ENCODE results near the gene LENEP. TPM values are rescaled to one million over a fixed set of nuclear protein-coding genes. Genes with fewer than 3 reads are reported as not detected.

Gene LENEP
- total and polyA plus RNA-seq, 2 donors: 0.09 to 0.16 TPM

- no peak for DNase-seq (ENCODE audit: low read depth in 6 of 9, low spot score in 9 of 9)
- Histone ChIP-seq H3K4me1 (ENCODE audit: control insufficient read depth in 2 of 2, insufficient read depth in 2 of 2, low read length in 2 of 2) (peaks cover 25 to 65% of the 10 kb centered on the region in 2 donors), H3K4me3 (ENCODE audit: low read length in 2 of 2) (no peak overlapping the region), H3K27ac (ENCODE audit: low read depth in 1 of 2, low read length in 1 of 2) (no peak overlapping the region), H3K9me3 (ENCODE audit: control insufficient read depth in 2 of 2, insufficient read depth in 1 of 2, low read length in 1 of 2) (peaks cover 0 to 5% of the 10 kb centered on the region in 2 donors), H3K36me3 (ENCODE audit: control insufficient read depth in 2 of 2, insufficient read depth in 2 of 2, low read length in 1 of 2) (peaks cover 23 to 39% of the 10 kb centered on the region in 2 donors), H3K27me3 (ENCODE audit: control insufficient read depth in 2 of 2, insufficient read depth in 1 of 2, low read length in 1 of 2) (no peaks in the 10 kb centered on the region)
- 97% methylated on average over 16 of the region's 16 CpGs for WGBS
These were observed 34.5 kb upstream of the LENEP start for GRCh38 chr1:154958681-154959425.

- H3K27ac ChIP-seq (ENCODE audit: low read depth in 1 of 2, low read length in 1 of 2): no peak overlapping the region
- H3K36me3 ChIP-seq (ENCODE audit: control insufficient read depth in 2 of 2, insufficient read depth in 2 of 2, low read length in 1 of 2): peaks cover 26 to 42% of the 10 kb centered on the region in 2 donors
- no peak for DNase-seq (ENCODE audit: low read depth in 6 of 9, low spot score in 9 of 9)
- WGBS: 97% methylated on average over 7 of the region's 7 CpGs
- H3K9me3 ChIP-seq (ENCODE audit: control insufficient read depth in 2 of 2, insufficient read depth in 1 of 2, low read length in 1 of 2): peaks cover 0 to 5% of the 10 kb centered on the region in 2 donors
- no peak overlapping the region for H3K4me3 ChIP-seq (ENCODE audit: low read length in 2 of 2)
- H3K4me1 ChIP-seq (ENCODE audit: control insufficient read depth in 2 of 2, insufficient read depth in 2 of 2, low read length in 2 of 2): peaks cover 19 to 60% of the 10 kb centered on the region in 2 donors
- H3K27me3 ChIP-seq (ENCODE audit: control insufficient read depth in 2 of 2, insufficient read depth in 1 of 2, low read length in 1 of 2): no peaks in the 10 kb centered on the region
These were observed 34.0 kb upstream of the LENEP start for GRCh38 chr1:154959426-154959780.

- H3K27ac ChIP-seq (ENCODE audit: low read depth in 1 of 2, low read length in 1 of 2): peak overlapping the region; percentile 50 to 97
- H3K9me3 ChIP-seq (ENCODE audit: control insufficient read depth in 2 of 2, insufficient read depth in 1 of 2, low read length in 1 of 2): peaks cover 0 to 5% of the 10 kb centered on the region in 2 donors
- no peak for DNase-seq (ENCODE audit: low read depth in 6 of 9, low spot score in 9 of 9)
- peak overlapping the region; percentile 78 to 85 for H3K4me3 ChIP-seq (ENCODE audit: low read length in 2 of 2)
- peaks cover 13 to 48% of the 10 kb centered on the region in 2 donors for H3K4me1 ChIP-seq (ENCODE audit: control insufficient read depth in 2 of 2, insufficient read depth in 2 of 2, low read length in 2 of 2)
- WGBS: 23% methylated on average over 10 of the region's 10 CpGs
- H3K36me3 ChIP-seq (ENCODE audit: control insufficient read depth in 2 of 2, insufficient read depth in 2 of 2, low read length in 1 of 2): peaks cover 34 to 50% of the 10 kb centered on the region in 2 donors
- H3K27me3 ChIP-seq (ENCODE audit: control insufficient read depth in 2 of 2, insufficient read depth in 1 of 2, low read length in 1 of 2): no peaks in the 10 kb centered on the region
These were observed 32.8 kb upstream of the LENEP start for GRCh38 chr1:154960446-154961136.

- peaks cover 0 to 5% of the 10 kb centered on the region in 2 donors for H3K9me3 ChIP-seq (ENCODE audit: control insufficient read depth in 2 of 2, insufficient read depth in 1 of 2, low read length in 1 of 2)
- peaks cover 43 to 59% of the 10 kb centered on the region in 2 donors for H3K36me3 ChIP-seq (ENCODE audit: control insufficient read depth in 2 of 2, insufficient read depth in 2 of 2, low read length in 1 of 2)
- peaks cover 11 to 44% of the 10 kb centered on the region in 2 donors for H3K4me1 ChIP-seq (ENCODE audit: control insufficient read depth in 2 of 2, insufficient read depth in 2 of 2, low read length in 2 of 2)
- no peaks in the 10 kb centered on the region for H3K27me3 ChIP-seq (ENCODE audit: control insufficient read depth in 2 of 2, insufficient read depth in 1 of 2, low read length in 1 of 2)
- H3K27ac ChIP-seq (ENCODE audit: low read depth in 1 of 2, low read length in 1 of 2): peak within 1 kb of the TSS; percentile 97 to 99
- H3K4me3 ChIP-seq (ENCODE audit: low read length in 2 of 2): peak within 1 kb of the TSS; percentile 78 to 85
- peak in 7 of 9 donors; percentile 69 to 90 (median 81) for DNase-seq (ENCODE audit: low read depth in 6 of 9, low spot score in 9 of 9)
- WGBS: under 1% methylated on average over 93 of the region's 93 CpGs
These were observed 31.9 kb upstream of the LENEP start, which contains the start of gene PYGO2 for GRCh38 chr1:154961207-154962155. TSS of gene PYGO2 (minus strand) at chr1:154961782. CDS start at chr1:154961576, 206 bp downstream.

GRCh38 chr1:154962156-154962749, 31.1 kb upstream of the LENEP start:
- Histone ChIP-seq H3K4me1 (ENCODE audit: control insufficient read depth in 2 of 2, insufficient read depth in 2 of 2, low read length in 2 of 2) (peaks cover 8 to 36% of the 10 kb centered on the region in 2 donors), H3K27me3 (ENCODE audit: control insufficient read depth in 2 of 2, insufficient read depth in 1 of 2, low read length in 1 of 2) (no peaks in the 10 kb centered on the region), H3K4me3 (ENCODE audit: low read length in 2 of 2) (peak overlapping the region; percentile 78 to 85), H3K27ac (ENCODE audit: low read depth in 1 of 2, low read length in 1 of 2) (peak overlapping the region; percentile 97 to 99), H3K9me3 (ENCODE audit: control insufficient read depth in 2 of 2, insufficient read depth in 1 of 2, low read length in 1 of 2) (peaks cover 0 to 5% of the 10 kb centered on the region in 2 donors), H3K36me3 (ENCODE audit: control insufficient read depth in 2 of 2, insufficient read depth in 2 of 2, low read length in 1 of 2) (peaks cover 48 to 66% of the 10 kb centered on the region in 2 donors)
- peak in 1 of 9 donors; percentile 72 for DNase-seq (ENCODE audit: low read depth in 6 of 9, low spot score in 9 of 9)
- 5% methylated on average over 25 of the region's 25 CpGs for WGBS

- Histone ChIP-seq H3K9me3 (ENCODE audit: control insufficient read depth in 2 of 2, insufficient read depth in 1 of 2, low read length in 1 of 2) (peaks cover 0 to 5% of the 10 kb centered on the region in 2 donors), H3K4me1 (ENCODE audit: control insufficient read depth in 2 of 2, insufficient read depth in 2 of 2, low read length in 2 of 2) (peaks cover 8 to 32% of the 10 kb centered on the region in 2 donors), H3K36me3 (ENCODE audit: control insufficient read depth in 2 of 2, insufficient read depth in 2 of 2, low read length in 1 of 2) (peaks cover 54 to 66% of the 10 kb centered on the region in 2 donors), H3K27me3 (ENCODE audit: control insufficient read depth in 2 of 2, insufficient read depth in 1 of 2, low read length in 1 of 2) (no peaks in the 10 kb centered on the region), H3K4me3 (ENCODE audit: low read length in 2 of 2) (peak overlapping the region in 1 of 2 donors; percentile 85), H3K27ac (ENCODE audit: low read depth in 1 of 2, low read length in 1 of 2) (no peak overlapping the region)
- 94% methylated on average over 6 of the region's 6 CpGs for WGBS
- no peak for DNase-seq (ENCODE audit: low read depth in 6 of 9, low spot score in 9 of 9)
These were observed 30.5 kb upstream of the LENEP start for GRCh38 chr1:154962795-154963330.

- no peak for DNase-seq (ENCODE audit: low read depth in 6 of 9, low spot score in 9 of 9)
- Histone ChIP-seq H3K9me3 (ENCODE audit: control insufficient read depth in 2 of 2, insufficient read depth in 1 of 2, low read length in 1 of 2) (peaks cover 0 to 5% of the 10 kb centered on the region in 2 donors), H3K4me1 (ENCODE audit: control insufficient read depth in 2 of 2, insufficient read depth in 2 of 2, low read length in 2 of 2) (peaks cover 8 to 28% of the 10 kb centered on the region in 2 donors), H3K27ac (ENCODE audit: low read depth in 1 of 2, low read length in 1 of 2) (no peak overlapping the region), H3K4me3 (ENCODE audit: low read length in 2 of 2) (no peak overlapping the region), H3K36me3 (ENCODE audit: control insufficient read depth in 2 of 2, insufficient read depth in 2 of 2, low read length in 1 of 2) (peaks cover 58 to 63% of the 10 kb centered on the region in 2 donors), H3K27me3 (ENCODE audit: control insufficient read depth in 2 of 2, insufficient read depth in 1 of 2, low read length in 1 of 2) (no peaks in the 10 kb centered on the region)
- 95% methylated on average over 8 of the region's 8 CpGs for WGBS
These were observed 29.7 kb upstream of the LENEP start for GRCh38 chr1:154963643-154964042.

- WGBS: 88% methylated on average over 6 of the region's 6 CpGs
- Histone ChIP-seq H3K9me3 (ENCODE audit: control insufficient read depth in 2 of 2, insufficient read depth in 1 of 2, low read length in 1 of 2) (peaks cover 0 to 5% of the 10 kb centered on the region in 2 donors), H3K4me3 (ENCODE audit: low read length in 2 of 2) (no peak overlapping the region), H3K27ac (ENCODE audit: low read depth in 1 of 2, low read length in 1 of 2) (no peak overlapping the region), H3K27me3 (ENCODE audit: control insufficient read depth in 2 of 2, insufficient read depth in 1 of 2, low read length in 1 of 2) (no peaks in the 10 kb centered on the region), H3K4me1 (ENCODE audit: control insufficient read depth in 2 of 2, insufficient read depth in 2 of 2, low read length in 2 of 2) (peaks cover 8 to 28% of the 10 kb centered on the region in 2 donors), H3K36me3 (ENCODE audit: control insufficient read depth in 2 of 2, insufficient read depth in 2 of 2, low read length in 1 of 2) (peaks cover 56 to 57% of the 10 kb centered on the region in 2 donors)
- DNase-seq (ENCODE audit: low read depth in 6 of 9, low spot score in 9 of 9): no peak
These were observed 29.0 kb upstream of the LENEP start for GRCh38 chr1:154964359-154964758.

Data from thymus (tissue), 11 donors.